Body of pancreas (tissue), 4 donors: ENCODE results near the gene CHCHD10.

Experiments
- CTCF ChIP-seq, 7 experiments: fragments of 450-650 bp in 4 of 7; fragments of 200-600 bp in 3 of 7; sonication (generic) in 3 of 7; IDR thresholded peaks; one replicate each; pipeline ENCODE4 v1.5.1; 2016 to 2019; ENCODE audit warnings: antibody characterized with exemption in 7 of 7
- POLR2A ChIP-seq, 3 donors: fragments of 450-650 bp; IDR thresholded peaks; one replicate each; pipeline ENCODE4 v1.6.1; 2016; ENCODE audit warnings: antibody characterized with exemption in 3 of 3, mild to moderate bottlenecking in 2 of 3

GRCh38 chr22:23815541-23816155, 47.9 kb upstream of the CHCHD10 start:
- TF ChIP-seq CTCF (IDR thresholded peaks at IDR 0.05) = no peak
- no peak for TF ChIP-seq POLR2A (IDR thresholded peaks at IDR 0.05)
